GM18520 (cell line): ENCODE results near the gene KIF26B.

Experiments
- ATAC-seq: cut with Tn5 transposase; IDR thresholded peaks from one replicate; pipeline ENCODE4 v1.9.1; 2021; ENCODE audit not compliant: unreplicated experiment

Gene KIF26B

DNA sequence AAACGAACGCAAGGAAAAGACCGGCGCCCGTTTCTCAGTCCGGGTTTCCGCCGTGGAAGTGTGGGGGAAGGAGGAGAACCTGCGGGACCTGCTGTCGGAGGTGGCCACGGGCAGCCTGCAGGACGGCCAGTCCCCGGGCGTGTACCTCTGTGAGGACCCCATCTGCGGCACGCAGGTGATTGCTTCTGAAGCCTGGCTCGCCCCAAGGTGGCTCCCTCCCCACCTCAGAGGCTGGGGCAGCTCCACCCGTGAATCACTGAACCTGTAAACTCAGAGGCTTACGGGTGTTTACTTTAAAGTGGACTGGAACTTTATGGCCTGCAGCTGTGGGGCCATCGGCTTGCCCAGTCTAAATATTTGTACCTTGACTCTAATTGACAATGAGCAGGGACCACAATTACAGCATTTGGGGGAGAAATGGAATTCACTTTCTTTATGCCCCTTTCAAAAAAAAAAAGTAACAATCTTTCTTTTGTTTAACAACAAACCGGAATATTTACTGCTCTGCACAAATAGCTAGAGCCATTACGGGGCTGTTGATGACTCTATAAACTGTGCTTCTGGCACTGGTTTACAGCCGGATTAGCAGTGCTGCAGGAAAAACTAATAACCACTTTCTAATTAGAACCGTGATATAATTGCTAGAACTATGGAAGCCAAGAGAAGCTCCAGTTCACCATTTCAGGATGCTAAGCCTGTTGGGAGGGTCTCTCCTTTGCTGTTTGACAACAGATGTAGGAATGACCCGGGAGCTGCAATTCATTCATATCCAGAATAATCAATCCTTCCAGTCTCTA is 454.8 kb downstream of the KIF26B start:
- no peak for ATAC-seq

DNA sequence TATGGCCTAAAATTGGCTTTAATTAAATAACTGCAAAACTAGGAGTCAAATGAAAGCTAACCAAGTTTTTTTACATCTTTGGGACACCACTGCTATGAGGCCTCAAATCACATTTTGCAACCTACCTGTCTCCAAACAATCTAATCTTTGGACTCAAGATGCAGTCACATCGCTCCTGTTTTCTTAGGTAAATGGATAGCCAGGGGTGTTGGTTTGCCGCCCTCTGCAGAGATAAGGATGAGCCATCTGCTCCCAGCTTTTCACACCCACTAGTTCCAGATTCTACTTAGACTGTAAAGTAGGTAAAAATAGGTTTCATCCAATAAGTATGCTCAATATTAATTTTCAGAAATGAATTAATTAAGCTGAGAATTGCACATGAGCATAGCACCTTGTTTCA is 456.5 kb downstream of the KIF26B start:
- no peak for ATAC-seq

DNA sequence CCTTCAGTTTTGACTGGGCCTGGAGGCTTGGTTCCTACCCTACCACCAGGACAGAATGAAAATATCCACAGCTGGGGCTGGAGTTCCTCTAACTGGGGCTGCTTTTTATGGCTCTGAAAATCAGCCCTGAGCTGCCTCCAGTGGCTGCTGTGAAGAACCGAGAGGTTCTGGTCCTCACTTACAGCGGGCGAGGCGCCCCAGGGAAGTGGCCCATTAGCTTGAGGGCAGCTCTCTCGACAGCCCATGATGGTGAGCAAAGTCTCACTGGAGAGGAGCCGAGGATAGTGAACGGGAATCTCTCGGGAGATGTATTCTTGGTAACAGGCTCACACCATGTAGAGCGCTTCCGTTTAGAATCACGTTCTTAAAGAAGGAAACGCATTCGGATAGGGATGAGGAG is 459.7 kb downstream of the KIF26B start:
- no peak for ATAC-seq

DNA sequence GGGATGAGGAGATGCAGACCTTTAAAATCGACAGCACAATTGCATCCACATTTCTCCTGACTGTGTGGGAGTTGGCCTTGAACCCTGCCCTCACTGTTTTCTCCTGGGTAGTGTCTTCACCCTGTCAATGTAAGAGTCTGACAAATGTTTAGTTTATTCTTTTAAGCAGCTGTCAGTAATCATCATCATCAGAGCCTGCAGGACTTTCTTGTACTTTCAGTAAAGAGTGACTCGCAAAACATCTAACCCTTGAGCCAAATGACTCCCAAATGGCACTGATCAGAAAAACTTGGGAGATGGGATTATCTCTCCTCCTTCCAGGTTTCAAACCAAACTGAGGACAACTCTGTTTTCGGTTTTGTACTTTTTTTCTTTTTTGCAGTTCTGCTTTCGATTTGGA is 460.2 kb downstream of the KIF26B start:
- ATAC-seq = no peak

DNA sequence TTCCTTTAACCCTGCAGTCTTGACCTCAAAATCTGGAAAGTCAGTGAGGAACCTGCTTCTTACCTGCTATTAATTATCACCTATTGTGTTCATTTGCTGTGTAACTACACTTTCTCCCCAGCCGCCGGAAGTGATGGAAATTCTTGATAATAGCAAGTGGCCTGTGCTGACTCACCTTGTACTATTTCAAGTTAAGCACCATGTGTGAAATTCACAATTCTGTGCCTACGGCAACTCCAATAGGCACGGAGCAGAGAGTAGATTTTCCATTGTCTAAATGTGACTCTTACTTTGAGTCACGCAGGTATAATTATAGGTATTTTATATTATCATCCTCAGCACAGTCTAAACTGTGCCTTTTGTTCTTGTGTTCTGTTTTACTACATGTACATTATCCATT is 466.8 kb downstream of the KIF26B start:
- no peak for ATAC-seq

DNA sequence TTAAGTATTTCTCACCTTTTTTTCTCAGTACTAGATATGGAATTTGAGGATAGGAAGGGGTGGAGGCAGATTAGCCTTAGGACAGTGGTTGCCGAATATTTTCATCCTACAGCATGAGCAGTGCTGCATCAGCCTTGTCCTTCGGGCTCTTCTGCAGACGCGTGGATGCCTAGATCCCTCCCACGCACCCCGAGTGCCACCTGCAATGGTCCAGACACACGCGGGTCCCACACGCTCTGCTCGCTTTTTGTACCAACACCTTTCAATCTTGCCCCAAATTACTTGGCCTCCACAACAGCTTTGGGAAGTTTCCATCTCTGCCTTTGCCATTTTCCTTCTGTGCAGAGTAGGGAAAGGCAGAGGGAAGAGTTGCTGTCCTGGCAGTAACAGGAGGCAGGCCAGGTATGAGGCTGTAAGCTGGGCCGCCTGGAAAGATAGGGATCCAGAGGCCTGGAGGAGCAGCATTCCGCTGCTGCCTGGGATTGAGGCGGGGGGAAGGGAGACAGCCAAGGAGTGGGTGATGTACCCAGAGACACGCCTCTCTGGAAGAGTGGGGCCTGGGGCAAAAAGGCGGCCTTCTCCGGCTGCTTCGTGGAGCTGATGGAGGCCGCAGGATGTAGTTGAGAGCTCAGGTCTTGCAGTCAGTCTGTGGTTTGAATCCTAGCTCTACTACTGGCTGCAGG is 467.7 kb downstream of the KIF26B start:
- no peak for ATAC-seq

DNA sequence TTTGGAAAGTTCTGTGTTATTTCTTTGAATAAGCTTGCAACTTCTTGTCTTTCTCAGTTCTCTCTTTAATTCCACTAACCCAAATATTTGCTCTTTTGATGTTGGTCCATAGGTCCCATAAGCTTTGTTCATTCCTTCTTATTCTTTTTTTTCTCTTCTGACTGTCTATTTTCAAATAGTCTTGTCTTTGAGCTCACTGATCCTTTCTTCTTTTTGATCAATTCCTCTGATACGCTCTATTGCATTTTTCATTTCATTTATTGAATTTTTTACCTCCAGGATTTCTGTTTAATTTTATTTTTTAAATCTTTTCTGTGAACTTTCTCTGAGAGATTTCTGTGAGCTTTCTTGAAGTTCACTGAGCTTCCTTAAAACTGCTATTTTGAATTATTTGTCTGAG is 486.6 kb downstream of the KIF26B start:
- ATAC-seq = no peak

DNA sequence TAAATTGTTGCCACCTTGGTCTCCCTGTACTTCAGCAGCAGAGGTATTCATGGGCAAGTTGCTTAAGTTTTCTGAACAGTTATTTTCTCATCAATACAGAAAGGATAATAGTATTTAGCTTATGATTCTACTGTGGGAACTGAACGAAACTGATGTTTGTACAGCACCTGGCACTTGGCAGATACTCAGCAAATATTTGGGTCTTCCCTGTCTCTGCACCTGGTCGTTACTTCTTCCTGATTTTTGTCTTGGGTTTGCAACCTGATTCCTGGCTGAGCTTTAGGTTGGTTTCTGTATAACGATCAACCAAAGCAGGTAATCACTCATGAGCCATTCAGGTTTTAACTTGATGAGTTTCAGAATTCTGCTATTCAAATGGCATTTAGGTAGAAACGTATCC is 490.6 kb downstream of the KIF26B start:
- no peak for ATAC-seq

DNA sequence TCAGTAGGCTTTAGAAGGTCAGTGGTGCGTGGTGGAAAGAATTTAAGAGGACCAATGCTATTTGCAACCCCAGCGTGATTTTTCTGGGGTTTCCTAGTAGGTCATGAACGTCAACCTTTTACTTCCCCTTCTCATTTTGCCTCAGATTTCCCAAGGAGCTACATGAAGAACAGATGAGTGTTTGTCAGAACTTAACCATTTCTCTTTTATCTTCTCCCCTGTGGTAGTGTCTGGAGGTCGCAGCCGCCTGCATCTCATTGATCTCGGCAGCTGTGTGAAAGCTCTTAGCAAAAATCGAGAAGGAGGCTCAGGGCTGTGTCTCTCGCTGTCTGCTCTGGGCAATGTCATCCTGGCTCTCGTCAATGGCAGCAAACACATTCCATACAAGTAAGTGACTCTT is 491.1 kb downstream of the KIF26B start:
- peak; percentile 50 for ATAC-seq

DNA sequence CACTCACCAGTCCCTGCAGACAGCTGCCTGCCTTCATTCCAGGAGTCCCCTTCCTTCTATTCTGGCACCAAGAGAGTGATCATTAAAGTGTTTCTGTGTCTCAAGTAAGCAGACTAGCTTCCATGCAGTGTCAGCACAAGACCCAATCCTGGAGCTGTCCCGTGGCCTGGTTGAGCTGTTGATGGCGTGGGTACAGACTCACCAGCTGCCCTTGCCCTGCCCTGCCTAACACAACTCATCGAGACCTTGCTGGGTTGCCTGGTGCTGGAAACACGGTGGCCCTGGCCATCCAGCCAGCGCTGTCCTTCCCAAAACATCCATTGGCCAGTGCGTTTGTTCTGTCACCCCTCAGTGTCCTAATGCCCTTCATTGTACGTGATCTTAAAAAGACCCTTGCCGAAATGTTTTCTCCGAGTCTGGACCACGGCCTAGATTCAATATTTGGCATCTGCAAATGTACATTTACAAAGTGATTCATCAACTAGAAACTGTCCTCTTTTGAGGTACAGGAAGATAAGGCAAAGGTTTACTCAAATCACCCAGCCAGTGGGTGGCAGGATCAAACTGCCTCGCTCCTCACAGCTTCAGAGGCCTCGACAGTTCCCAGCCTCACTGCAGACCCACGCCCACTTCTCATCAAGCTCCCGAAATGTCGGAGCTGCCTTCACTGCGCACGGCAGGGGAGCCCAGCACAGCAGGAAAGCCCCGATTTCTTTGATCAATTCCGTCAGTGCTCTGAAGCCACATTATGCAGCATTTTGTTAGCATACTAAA is 494.2 kb downstream of the KIF26B start:
- ATAC-seq = no peak

DNA sequence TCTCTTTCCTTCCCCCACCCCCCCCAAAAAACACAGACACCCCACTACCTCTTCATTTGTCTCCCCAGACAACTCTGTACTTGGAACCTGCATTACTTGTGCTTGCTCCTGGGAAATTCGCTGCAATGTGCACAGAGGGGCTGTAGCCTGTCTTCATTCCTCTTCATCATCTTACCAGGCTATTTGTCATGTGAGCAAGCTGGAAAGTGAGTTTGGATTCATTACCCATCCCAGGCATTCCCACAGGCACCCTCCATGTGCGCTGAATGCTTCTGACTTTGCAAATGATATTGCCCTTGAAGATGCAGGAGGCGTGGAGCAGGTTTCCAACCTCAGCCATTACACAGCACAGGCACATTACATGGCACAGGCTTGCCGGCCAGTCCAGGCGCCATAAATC is 494.9 kb downstream of the KIF26B start:
- no peak for ATAC-seq

DNA sequence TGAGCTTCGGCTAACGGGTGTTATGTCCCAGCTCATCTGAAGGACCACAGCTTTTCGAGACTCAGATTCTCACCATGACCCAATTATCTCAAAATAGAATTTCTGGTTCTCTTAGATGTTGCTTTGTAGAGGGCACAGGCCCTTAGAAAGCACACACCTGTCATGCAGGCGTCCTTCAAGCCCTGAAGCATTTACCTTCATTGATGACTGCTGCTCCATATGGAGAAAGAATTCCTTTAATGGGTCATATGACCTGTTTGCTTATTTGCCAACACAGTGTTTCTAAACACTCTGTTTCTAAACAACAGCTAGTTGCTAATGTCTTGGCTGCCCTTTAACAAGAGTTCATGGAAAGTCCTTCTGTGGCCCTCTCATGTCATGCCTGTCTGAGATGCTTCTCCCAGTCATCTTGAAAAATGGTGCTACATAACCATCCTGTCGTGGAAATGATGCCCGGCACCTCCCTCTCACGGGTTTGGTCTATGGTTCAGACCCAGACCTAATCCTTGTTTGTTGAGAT is 495.7 kb downstream of the KIF26B start:
- ATAC-seq = no peak

DNA sequence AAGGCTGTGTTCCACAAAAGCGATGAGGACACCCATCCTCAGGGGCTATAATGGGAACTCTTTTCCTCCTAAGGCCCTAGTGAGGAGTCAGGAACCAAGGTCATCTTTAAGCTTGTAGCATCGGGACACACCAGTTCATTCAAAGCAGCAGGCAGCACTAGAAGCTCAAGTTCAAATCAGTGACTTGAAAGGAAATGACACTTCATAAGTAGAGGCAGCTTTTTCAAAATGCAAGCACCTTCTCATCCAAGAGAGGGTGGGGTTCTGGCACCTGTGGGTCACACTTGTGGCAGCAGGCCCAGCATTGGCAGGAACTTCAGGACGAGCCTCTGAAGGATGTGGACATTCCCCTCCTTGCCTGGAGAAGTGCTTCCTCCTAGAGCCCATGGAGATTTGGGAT is 496.3 kb downstream of the KIF26B start:
- no peak for ATAC-seq

DNA sequence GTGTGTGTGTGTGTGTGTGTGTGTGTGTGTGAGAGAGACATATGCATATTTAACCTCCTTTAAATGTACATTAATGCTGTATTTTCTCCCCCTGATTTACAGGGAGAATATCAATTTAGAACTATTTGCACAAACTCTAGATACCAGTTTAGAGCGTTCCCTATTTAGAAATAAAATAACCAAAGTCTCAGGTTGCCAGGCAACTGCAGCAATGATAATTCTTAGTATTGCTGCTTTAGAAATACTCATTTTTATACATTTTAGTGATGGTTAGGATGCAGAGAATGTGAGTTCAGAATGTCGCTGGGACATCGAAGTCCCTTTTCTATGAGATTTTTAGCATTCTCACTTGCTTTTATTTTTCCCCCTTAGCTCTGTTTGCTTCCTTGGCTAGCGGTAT is 497.3 kb downstream of the KIF26B start:
- ATAC-seq = no peak

DNA sequence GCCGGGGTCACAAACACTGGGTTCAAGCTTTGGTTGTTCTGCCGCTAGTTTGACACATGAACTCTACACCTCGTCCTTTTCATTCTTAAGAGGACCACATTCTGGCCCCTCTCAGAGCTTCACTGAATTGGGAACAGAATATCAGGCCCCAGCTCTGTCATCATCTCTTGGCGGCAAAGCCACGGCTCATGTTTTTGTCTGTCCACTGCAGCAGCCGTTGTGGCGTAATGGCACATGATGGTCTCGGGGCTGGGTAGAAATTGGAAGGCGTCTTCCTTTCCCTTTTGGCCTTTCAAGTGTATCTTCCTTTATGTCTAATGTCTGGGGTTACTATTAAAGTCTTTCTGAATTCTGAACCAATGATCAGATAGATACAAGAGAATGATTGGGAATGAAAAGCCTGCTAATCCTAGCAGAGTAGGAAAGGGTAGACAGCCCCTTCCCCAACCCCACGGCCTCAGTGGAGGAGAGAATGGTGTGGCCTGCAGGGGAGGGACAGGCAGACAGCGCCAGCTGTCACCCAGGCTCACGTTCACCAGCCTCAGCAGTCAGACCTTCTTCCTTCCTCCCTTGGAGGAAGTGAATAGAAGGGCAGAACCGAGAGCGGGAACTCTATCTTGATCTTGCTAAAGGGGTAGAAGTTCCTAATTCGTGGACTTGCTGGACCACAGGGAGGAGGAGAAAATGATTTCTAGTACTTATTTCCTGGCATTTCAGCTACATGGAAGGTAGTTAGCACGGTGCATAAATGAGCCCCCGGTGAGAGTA is 498.1 kb downstream of the KIF26B start:
- ATAC-seq = no peak

DNA sequence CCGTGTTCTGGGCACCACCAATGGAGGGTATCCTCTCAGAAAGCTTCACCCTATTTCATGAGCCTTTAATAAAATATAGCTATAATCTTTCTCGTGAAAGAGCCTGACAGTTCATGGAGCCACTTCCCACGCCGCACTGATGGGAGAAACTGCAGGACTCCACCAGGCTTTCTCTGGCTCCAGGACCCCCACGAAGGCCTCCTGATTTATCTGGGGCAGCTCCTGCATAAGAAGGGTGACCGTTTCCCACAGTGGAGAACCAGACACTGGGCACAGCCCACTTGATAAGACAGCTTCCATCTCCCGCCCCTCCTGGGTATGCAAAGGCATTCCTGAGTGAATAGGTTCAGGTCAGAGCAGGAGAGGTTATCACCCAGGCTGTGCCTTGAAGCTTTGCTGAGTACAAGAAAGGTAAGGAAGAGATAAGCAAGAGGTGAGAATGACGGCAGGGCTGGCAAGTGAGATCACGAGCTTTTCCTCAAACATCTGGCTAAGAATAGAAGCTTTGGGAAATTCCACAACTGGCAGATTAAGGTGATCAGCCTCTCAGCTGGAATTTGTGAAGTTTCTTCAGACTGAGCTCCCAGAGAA is 499.8 kb downstream of the KIF26B start:
- ATAC-seq = no peak

DNA sequence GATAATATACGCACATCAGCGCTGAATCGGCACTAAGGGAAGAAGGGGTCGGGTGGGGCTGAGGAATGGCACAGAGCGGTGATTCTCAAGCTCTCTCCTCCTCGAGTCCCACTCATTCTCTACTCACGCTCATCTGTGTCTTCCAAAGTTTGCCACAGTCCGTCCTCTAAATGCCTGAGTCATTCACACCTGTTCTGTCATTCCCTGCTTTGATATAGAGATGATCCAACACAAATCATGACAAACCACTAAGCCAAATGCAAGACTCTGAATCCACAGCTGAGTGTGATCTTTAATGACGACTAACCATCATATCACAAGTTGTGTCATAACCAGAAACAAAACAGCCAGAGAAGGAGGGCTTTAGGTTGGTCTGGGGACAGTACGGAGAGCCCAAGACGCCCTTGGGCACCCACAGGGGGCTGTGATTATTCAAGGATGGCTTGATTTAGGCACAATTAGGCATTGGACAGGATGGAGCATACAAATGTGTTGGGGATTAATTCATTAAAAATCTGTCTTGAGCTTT is 501.5 kb downstream of the KIF26B start:
- ATAC-seq = no peak

DNA sequence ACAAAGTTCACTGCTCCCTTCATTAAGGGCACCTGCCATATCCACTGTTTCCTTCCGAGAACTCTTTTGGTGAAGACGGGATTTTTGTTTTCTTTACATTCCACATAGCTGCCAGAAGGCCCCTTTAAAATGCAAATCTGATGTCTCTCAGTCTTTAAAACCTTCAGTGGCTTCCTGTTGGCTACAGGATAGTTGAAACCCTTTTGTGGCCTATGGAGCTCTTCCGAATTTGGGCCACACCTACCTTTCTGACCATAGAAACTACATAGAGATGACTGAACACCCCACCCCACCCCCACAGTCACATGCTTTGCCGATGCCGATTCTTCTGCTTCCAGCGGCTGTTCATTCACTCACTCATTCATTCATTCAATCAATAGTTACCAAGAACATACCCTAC is 502.6 kb downstream of the KIF26B start:
- no peak for ATAC-seq

DNA sequence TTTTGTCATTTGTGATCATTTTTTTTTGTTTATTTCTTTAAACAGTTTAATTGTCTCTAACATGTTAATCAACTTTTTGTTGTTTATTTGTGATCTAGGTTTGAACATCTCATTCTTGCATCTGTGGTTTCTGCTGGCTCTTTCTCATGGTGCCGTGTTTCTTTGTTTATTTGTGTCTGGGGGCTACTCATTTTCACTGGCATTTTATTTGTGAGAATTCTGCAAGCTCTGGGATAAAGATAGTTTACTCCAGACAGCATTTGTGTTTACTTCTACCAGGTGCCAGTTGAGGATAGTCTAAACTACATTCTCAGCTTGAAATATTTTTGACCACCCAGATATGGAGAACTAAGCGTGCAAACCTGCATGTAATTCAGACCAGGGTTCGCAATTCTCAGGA is 508.6 kb downstream of the KIF26B start:
- ATAC-seq = no peak

DNA sequence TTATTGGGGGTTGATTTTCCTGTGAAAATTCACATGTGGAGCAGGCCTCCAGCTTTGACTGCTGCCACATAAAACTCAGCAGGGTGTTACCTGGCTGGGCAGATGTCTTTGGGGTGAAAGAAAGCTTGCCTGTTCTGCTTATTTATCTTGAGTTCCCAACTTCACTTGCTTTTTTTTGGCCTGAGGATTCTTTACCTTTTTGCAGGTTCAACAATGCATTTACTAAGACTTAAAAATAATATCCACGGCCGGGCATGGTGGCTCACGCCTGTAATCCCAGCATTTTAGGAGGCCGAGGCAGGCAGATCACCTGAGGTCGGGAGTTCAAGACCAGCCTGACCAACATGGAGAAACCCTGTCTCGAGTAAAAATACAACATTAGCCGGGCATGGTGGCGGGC is 509.1 kb downstream of the KIF26B start:
- ATAC-seq = no peak
